HG03196 (cell line): ENCODE results near the gene UGP2.
"Not testable (repeated sequence)": the region's sequence is repeated elsewhere in the genome, so short reads cannot be mapped to it uniquely, and the experiment has no call there.

Source experiments
- ATAC-seq: cut with Tn5 transposase; IDR thresholded peaks from one replicate; pipeline ENCODE4 v1.9.1; 2021; ENCODE audit not compliant: unreplicated experiment

Gene UGP2

GRCh38 chr2:63840081-63840784 is 1.5 kb upstream of the UGP2 start:
- ATAC-seq: peak; percentile 30

- ATAC-seq: peak; percentile 93
These were observed 877 bp upstream of the UGP2 start for GRCh38 chr2:63840785-63841253.

- ATAC-seq: no peak
These were observed 709 bp downstream of the UGP2 start for GRCh38 chr2:63842149-63843061.

- ATAC-seq: no peak
These were observed 1.4 kb downstream of the UGP2 start for GRCh38 chr2:63843093-63843492.

GRCh38 chr2:63843791-63844190 is 2.1 kb downstream of the UGP2 start:
- ATAC-seq: no peak

GRCh38 chr2:63844616-63845015 is 2.9 kb downstream of the UGP2 start:
- no peak for ATAC-seq

GRCh38 chr2:63845866-63846265 is 4.2 kb downstream of the UGP2 start:
- no peak for ATAC-seq

GRCh38 chr2:63846487-63846886 is 4.8 kb downstream of the UGP2 start:
- ATAC-seq: no peak

- not testable (repeated sequence) for ATAC-seq
These were observed 5.9 kb downstream of the UGP2 start for GRCh38 chr2:63847571-63847970.

- no peak for ATAC-seq
These were observed 7.9 kb downstream of the UGP2 start for GRCh38 chr2:63849381-63850203.

GRCh38 chr2:63850204-63850571 is 8.5 kb downstream of the UGP2 start:
- no peak for ATAC-seq

GRCh38 chr2:63850649-63851048 is 9.0 kb downstream of the UGP2 start:
- no peak for ATAC-seq

GRCh38 chr2:63851691-63852311 is 10.1 kb downstream of the UGP2 start:
- no peak for ATAC-seq

- no peak for ATAC-seq
These were observed 12.0 kb downstream of the UGP2 start for GRCh38 chr2:63853527-63854310.

- ATAC-seq: no peak
These were observed 14.0 kb downstream of the UGP2 start for GRCh38 chr2:63855418-63856302.

GRCh38 chr2:63856303-63856603 is 14.6 kb downstream of the UGP2 start:
- ATAC-seq: no peak

- ATAC-seq: no peak
These were observed 16.6 kb downstream of the UGP2 start for GRCh38 chr2:63858291-63858690.

- ATAC-seq: no peak
These were observed 19.6 kb downstream of the UGP2 start for GRCh38 chr2:63861220-63861822.

GRCh38 chr2:63862806-63863205 is 21.1 kb downstream of the UGP2 start:
- no peak for ATAC-seq
